Fibroblast of lung (primary cell): ENCODE measurements around the gene GRB10. TPM values are rescaled to one million over a fixed set of nuclear protein-coding genes. Genes with fewer than 3 reads are reported as not detected.

Experiments
- DNase-seq, 2 donors: peaks; one replicate each; pipeline versions ENCODE4 v3.0.0 to v3.0.0-alpha.2; 2010; ENCODE audit warnings: low read depth in 2 of 2
- H2AFZ ChIP-seq: 2 replicates; pipeline ENCODE4 v1.5.1; 2012; ENCODE audit warnings: low read length, control low read depth, inconsistent platforms
- H3K27ac ChIP-seq: 2 replicates; pipeline ENCODE4 v1.5.1; 2011; ENCODE audit warnings: low read length, control low read depth; ENCODE audit not compliant: insufficient read depth
- H3K27me3 ChIP-seq: 2 replicates; pipeline ENCODE4 v1.5.1; 2011; ENCODE audit warnings: mild to moderate bottlenecking, low read length; ENCODE audit not compliant: control insufficient read depth, insufficient read depth
- H3K36me3 ChIP-seq: 2 replicates; pipeline ENCODE4 v1.5.1; 2011; ENCODE audit warnings: low read length; ENCODE audit not compliant: control insufficient read depth, insufficient read depth
- H3K4me1 ChIP-seq: 2 replicates; pipeline ENCODE4 v1.5.1; 2011; ENCODE audit warnings: low read length; ENCODE audit not compliant: control insufficient read depth, insufficient read depth; ENCODE audit errors: extremely low read depth
- H3K4me2 ChIP-seq: 2 replicates; pipeline ENCODE4 v1.5.1; 2011; ENCODE audit warnings: low read length, control low read depth; ENCODE audit not compliant: insufficient read depth; ENCODE audit errors: extremely low read depth
- H3K4me3 ChIP-seq, 4 experiments: fragments of 200-600 bp in 1 of 4; sonication (generic) in 1 of 4; replicated peaks in 1 of 4; 2 replicates each; pipeline ENCODE4 v1.5.1; 2011 to 2016; ENCODE audit warnings: low read length in 4 of 4, low read depth in 3 of 4, mild to moderate bottlenecking in 3 of 4, control low read depth in 2 of 4, inconsistent platforms in 1 of 4, mixed read lengths in 1 of 4; ENCODE audit not compliant: insufficient read depth in 1 of 4; ENCODE audit errors: control extremely low read depth in 1 of 4
- H3K79me2 ChIP-seq: 2 replicates; pipeline ENCODE4 v1.5.1; 2012; ENCODE audit warnings: mild to moderate bottlenecking, low read length, inconsistent platforms; ENCODE audit not compliant: control insufficient read depth, insufficient read depth
- H3K9ac ChIP-seq: 2 replicates; pipeline ENCODE4 v1.5.1; 2011; ENCODE audit warnings: mild to moderate bottlenecking, low read length, control low read depth; ENCODE audit not compliant: insufficient read depth
- H3K9me3 ChIP-seq: 2 replicates; pipeline ENCODE4 v1.5.1; 2012; ENCODE audit warnings: low read depth, low read length; ENCODE audit not compliant: control insufficient read depth, insufficient read depth
- H4K20me1 ChIP-seq: 2 replicates; pipeline ENCODE4 v1.5.1; 2011; ENCODE audit warnings: low read length; ENCODE audit not compliant: control insufficient read depth, insufficient read depth; ENCODE audit errors: extremely low read depth
- EZH2 ChIP-seq: IDR thresholded peaks from 2 replicates; pipeline ENCODE4 v1.5.1; 2012; ENCODE audit warnings: low read length, control low read depth, mild to moderate bottlenecking; ENCODE audit errors: missing control alignments
- polyA plus RNA-seq, 2 donors: library from polyadenylated mRNA; depleted of rRNA in 1 of 2; stranded (reverse) in 1 of 2; unstranded in 1 of 2; fragments of >200 nt; gene quantifications; 2 replicates each; pipeline ENCODE4 v1.2.1, GENCODE V29; 2011 to 2012; ENCODE audit warnings: missing spikeins in 1 of 2
- total RNA-seq: library from RNA; depleted of rRNA; stranded (reverse); fragments of >200 nt; gene quantifications from 2 replicates; pipeline ENCODE4 v1.2.1, GENCODE V29; 2014
- TF ChIP-seq, protein P1 (sequence below), 2 donors: IDR thresholded peaks in 1 of 2; conservative IDR thresholded peaks in 1 of 2; 1 replicate in 1 of 2; 2 replicates in 1 of 2; pipeline ENCODE4 v1.5.1; 2011 to 2012; ENCODE audit warnings: low read length in 2 of 2, control low read depth in 1 of 2, inconsistent platforms in 1 of 2, low read depth in 1 of 2, mild to moderate bottlenecking in 1 of 2

The GRB10 gene
- total and polyA plus RNA-seq, 2 donors (not counting 1 experiment from before 2014, with no cell fraction given) = 11.1 to 64.1 TPM

DNA sequence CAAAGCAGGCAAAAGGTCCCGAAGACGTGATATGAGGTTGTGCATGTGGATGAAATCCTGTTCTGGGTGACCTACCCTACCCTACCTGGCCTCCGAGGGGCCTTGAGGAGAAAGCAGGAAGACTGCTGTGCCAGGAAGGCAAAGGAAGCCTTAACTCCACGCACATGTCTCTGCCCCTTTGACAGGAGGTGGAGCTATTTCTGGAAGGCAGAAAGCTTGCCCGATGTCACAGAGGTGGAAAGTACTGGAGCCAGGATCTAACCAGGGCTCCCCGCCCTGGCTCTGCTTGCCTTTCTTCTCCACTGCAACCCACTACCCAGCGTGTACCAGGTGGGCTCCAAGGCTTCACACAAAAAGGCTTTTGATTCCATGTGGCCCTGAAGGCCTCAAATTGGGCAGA is 151.1 kb downstream of the GRB10 start:
- no peak overlapping the region for H3K27ac ChIP-seq
- H3K9me3 ChIP-seq = no peaks in the 10 kb centered on the region
- H3K36me3 ChIP-seq = no peaks in the 10 kb centered on the region
- TF ChIP-seq, protein P1, sequence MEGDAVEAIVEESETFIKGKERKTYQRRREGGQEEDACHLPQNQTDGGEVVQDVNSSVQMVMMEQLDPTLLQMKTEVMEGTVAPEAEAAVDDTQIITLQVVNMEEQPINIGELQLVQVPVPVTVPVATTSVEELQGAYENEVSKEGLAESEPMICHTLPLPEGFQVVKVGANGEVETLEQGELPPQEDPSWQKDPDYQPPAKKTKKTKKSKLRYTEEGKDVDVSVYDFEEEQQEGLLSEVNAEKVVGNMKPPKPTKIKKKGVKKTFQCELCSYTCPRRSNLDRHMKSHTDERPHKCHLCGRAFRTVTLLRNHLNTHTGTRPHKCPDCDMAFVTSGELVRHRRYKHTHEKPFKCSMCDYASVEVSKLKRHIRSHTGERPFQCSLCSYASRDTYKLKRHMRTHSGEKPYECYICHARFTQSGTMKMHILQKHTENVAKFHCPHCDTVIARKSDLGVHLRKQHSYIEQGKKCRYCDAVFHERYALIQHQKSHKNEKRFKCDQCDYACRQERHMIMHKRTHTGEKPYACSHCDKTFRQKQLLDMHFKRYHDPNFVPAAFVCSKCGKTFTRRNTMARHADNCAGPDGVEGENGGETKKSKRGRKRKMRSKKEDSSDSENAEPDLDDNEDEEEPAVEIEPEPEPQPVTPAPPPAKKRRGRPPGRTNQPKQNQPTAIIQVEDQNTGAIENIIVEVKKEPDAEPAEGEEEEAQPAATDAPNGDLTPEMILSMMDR (conservative IDR thresholded peaks at IDR 0.05 in 1 of 2, IDR thresholded peaks at IDR 0.05 in 1 of 2; ENCODE audit: low read depth in 1 of 2, low read length in 2 of 2) = no peak
- TF ChIP-seq EZH2 = no peak
- no peak overlapping the region for H3K4me2 ChIP-seq
- H3K4me3 ChIP-seq = no peak overlapping the region
- no peaks in the 10 kb centered on the region for H3K4me1 ChIP-seq
- H4K20me1 ChIP-seq = no peaks in the 10 kb centered on the region
- H2AFZ ChIP-seq = no peak overlapping the region
- H3K79me2 ChIP-seq = no peaks in the 10 kb centered on the region
- DNase-seq = no peak
- no peak overlapping the region for H3K9ac ChIP-seq
- H3K27me3 ChIP-seq = no peaks in the 10 kb centered on the region

DNA sequence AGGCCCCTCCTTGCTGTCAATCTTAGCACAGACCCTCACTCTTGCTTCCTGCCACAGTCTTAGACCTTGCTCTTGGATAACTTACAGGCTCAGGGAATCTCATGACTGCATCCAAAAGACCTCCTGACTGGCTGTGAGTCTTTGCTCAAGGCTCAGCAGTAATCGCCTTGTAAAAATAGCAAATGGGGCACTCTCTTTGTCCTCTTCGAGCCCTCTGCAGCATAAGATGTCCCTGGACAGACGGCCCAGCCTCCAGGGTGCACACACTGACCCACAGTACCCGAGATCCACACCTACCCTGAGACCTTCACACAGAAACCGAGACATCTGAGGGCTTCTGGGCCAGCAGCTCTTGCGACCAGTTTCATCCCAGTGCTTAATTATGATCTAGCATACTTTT is 151.6 kb downstream of the GRB10 start:
- Histone ChIP-seq H2AFZ (no peak overlapping the region), H3K4me3 (no peak overlapping the region), H3K27ac (no peak overlapping the region), H3K27me3 (no peaks in the 10 kb centered on the region), H3K4me2 (no peak overlapping the region), H3K4me1 (no peaks in the 10 kb centered on the region), H3K9ac (no peak overlapping the region), H3K36me3 (no peaks in the 10 kb centered on the region), H3K79me2 (no peaks in the 10 kb centered on the region), H4K20me1 (no peaks in the 10 kb centered on the region), H3K9me3 (no peaks in the 10 kb centered on the region)
- no peak for TF ChIP-seq EZH2
- TF ChIP-seq, protein P1 (conservative IDR thresholded peaks at IDR 0.05 in 1 of 2, IDR thresholded peaks at IDR 0.05 in 1 of 2; ENCODE audit: low read depth in 1 of 2, low read length in 2 of 2) = no peak
- no peak for DNase-seq

DNA sequence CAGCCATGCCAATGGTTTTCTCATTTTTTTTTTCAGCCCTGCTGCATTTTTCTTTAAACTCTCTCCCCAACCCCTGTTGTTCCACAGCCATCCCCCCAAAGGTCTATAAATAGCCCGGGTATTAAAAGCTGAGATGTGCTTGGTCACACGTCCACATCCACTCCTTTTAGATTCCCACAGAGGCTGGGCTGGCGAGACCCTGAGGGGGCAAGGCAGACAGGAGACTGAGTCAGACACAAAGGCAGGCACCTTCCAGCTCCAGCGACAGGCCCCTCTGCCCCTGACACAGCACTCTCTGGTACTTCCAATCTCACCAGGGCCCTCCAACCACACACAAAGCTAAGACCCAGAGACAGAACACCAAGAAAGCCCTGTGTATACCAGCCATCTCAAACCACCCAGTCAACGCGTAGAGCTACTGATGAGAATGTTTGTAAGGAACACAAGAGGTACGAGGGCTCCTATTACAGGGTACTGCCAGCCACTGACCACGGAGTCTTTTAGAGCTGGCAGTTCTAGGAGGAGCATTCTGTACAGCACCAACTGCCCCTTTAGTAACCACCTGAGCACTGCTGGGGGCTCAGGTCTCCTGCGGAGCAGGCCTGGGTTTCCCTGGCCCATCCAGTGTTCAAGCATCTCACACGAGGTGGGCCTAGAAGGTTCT is 153.3 kb downstream of the GRB10 start:
- Histone ChIP-seq H3K27me3 (no peaks in the 10 kb centered on the region), H4K20me1 (no peaks in the 10 kb centered on the region), H3K27ac (no peak overlapping the region), H3K9me3 (no peaks in the 10 kb centered on the region), H3K9ac (no peak overlapping the region), H3K4me2 (no peak overlapping the region), H3K79me2 (no peaks in the 10 kb centered on the region), H2AFZ (no peak overlapping the region), H3K4me3 (no peak overlapping the region), H3K36me3 (no peaks in the 10 kb centered on the region), H3K4me1 (no peaks in the 10 kb centered on the region)
- no peak for DNase-seq
- TF ChIP-seq, protein P1 (conservative IDR thresholded peaks at IDR 0.05 in 1 of 2, IDR thresholded peaks at IDR 0.05 in 1 of 2; ENCODE audit: low read depth in 1 of 2, low read length in 2 of 2) = no peak
- no peak for TF ChIP-seq EZH2
